Measurements from ENCODE around the gene EXOSC9. TPM values are rescaled to one million over a fixed set of nuclear protein-coding genes. Genes with fewer than 3 reads are reported as not detected.

EXOSC9 gene
- total RNA-seq, 4 donors from 2014 or later, result 10.1 to 21.6 (median 13.9) TPM

DNA sequence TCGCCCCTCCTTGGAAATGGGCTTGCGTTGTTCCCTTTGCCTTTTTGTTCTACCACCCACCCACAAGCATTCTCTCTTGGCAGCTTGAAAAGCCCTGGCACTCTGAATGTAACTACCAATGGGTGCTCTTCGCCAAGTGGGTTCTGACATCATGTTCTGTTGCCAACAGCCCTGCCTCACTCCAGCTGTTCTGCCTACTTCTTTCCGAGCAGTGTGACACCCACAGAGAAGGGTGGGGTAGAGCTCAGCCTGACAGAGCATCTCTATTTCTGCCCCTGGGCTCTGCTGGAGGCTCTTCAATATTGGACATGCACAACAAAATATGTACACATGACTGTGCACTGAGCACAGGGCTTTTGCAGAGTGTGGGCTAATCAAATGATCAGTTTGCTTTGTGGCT is 15.6 kb upstream of the EXOSC9 start:
- Histone ChIP-seq H3K27me3 (peaks cover 0 to 23% (median 0%) of the 10 kb centered on the region in 4 donors), H3K4me1 (no peaks in the 10 kb centered on the region), H3K36me3 (no peaks in the 10 kb centered on the region), H3K9me3 (peaks cover 0 to 6% (median 0%) of the 10 kb centered on the region in 4 donors), H3K4me3 (no peak overlapping the region), H3K27ac (replicated peaks in 1 of 4) (peak overlapping the region in 1 of 4 donors; percentile 62)
- intact Hi-C loops (cut with DNase I), result no loop called here
- TF ChIP-seq, protein P1, sequence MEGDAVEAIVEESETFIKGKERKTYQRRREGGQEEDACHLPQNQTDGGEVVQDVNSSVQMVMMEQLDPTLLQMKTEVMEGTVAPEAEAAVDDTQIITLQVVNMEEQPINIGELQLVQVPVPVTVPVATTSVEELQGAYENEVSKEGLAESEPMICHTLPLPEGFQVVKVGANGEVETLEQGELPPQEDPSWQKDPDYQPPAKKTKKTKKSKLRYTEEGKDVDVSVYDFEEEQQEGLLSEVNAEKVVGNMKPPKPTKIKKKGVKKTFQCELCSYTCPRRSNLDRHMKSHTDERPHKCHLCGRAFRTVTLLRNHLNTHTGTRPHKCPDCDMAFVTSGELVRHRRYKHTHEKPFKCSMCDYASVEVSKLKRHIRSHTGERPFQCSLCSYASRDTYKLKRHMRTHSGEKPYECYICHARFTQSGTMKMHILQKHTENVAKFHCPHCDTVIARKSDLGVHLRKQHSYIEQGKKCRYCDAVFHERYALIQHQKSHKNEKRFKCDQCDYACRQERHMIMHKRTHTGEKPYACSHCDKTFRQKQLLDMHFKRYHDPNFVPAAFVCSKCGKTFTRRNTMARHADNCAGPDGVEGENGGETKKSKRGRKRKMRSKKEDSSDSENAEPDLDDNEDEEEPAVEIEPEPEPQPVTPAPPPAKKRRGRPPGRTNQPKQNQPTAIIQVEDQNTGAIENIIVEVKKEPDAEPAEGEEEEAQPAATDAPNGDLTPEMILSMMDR (IDR thresholded peaks at IDR 0.05), result no peak
- no peak for TF ChIP-seq EP300 (IDR thresholded peaks at IDR 0.05)
- TF ChIP-seq POLR2AphosphoS5 (IDR thresholded peaks at IDR 0.05), result no peak
- no peak for TF ChIP-seq POLR2A (IDR thresholded peaks at IDR 0.05; ENCODE audit: low read depth)
- DNase-seq (ENCODE audit: extremely low spot score), result no peak
- 71% methylated on average over 4 of the region's 4 CpGs for WGBS

DNA sequence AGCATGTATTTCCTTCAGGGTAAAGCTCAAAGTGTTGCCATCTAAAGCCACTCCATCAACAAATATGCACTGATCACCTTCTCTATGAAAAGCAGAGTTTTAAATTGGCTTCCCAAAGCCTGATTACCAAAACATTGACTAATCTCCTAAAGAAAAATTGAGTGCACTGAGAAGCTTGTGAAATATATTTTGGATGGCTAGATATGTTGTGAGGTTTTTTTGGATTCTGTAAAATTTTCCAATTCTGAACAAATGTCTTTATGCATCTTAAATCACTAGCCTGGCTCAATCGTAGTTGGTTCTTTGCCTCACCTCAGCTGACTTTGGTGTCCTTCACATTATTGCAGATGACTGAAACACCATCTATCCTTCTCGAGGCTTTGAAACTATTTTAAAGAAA is 14.9 kb upstream of the EXOSC9 start:
- no peak for DNase-seq (ENCODE audit: extremely low spot score)
- Histone ChIP-seq H3K4me3 (no peak overlapping the region), H3K27me3 (peaks cover 0 to 16% (median 0%) of the 10 kb centered on the region in 4 donors), H3K36me3 (no peaks in the 10 kb centered on the region), H3K9me3 (peaks cover 0 to 6% (median 0%) of the 10 kb centered on the region in 4 donors), H3K27ac (replicated peaks in 1 of 4) (peak overlapping the region in 1 of 4 donors; percentile 62), H3K4me1 (no peaks in the 10 kb centered on the region)
- intact Hi-C loops (cut with DNase I), result no loop called here
- TF ChIP-seq EP300 (IDR thresholded peaks at IDR 0.05) (no peak), POLR2AphosphoS5 (IDR thresholded peaks at IDR 0.05) (no peak), POLR2A (IDR thresholded peaks at IDR 0.05; ENCODE audit: low read depth) (no peak)
- TF ChIP-seq, protein P1 (IDR thresholded peaks at IDR 0.05), result no peak
- WGBS, result 47% methylated on average over 2 of the region's 2 CpGs

DNA sequence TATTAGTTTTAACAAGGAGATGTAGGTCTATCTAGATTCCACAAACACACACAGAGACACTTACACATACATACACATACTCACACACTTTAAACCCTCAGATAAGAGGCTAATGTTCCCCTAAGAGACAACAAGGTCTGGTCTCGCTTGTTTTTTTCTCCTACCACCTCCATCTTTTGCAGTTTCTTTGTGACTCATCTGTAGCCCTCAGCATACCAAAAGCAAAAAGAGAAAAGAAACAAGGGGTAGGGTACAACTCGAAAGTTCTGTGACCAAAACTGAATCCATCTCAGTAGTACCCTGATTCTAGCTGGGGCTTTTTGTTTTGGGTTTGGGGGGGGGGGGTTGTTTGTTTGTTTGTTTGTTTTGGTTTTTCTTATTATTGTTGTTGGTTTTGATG is 12.2 kb upstream of the EXOSC9 start:
- Histone ChIP-seq H3K4me3 (no peak overlapping the region), H3K36me3 (no peaks in the 10 kb centered on the region), H3K4me1 (no peaks in the 10 kb centered on the region), H3K27ac (replicated peaks in 1 of 4) (no peak overlapping the region), H3K27me3 (peaks cover 0 to 21% (median 0%) of the 10 kb centered on the region in 4 donors), H3K9me3 (peaks cover 0 to 6% (median 0%) of the 10 kb centered on the region in 4 donors)
- TF ChIP-seq POLR2AphosphoS5 (IDR thresholded peaks at IDR 0.05) (no peak), EP300 (IDR thresholded peaks at IDR 0.05) (no peak), POLR2A (IDR thresholded peaks at IDR 0.05; ENCODE audit: low read depth) (no peak)
- TF ChIP-seq, protein P1 (IDR thresholded peaks at IDR 0.05), result no peak
- no peak for DNase-seq (ENCODE audit: extremely low spot score)
- WGBS, result 88% methylated on average over 2 of the region's 2 CpGs
- intact Hi-C loops (cut with DNase I), result no loop called here

DNA sequence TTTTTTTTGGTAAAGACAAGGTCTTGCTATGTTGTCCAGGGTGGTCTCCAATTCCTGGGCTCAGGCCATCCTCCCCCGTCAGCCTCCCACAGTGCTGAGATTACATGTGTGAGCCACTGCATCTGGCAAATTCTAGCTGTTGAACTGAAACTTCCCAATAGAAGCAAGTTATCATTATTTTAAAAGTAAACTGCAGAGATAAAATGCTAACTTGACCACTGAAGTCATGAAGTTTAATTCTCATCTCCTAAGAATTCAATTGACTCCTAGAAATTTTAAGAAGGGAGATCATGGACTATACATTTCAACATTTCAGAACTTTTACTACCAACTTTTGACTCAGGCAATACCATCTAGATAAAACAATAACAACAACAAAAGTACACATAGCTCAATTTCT is 11.7 kb upstream of the EXOSC9 start:
- intact Hi-C loops (cut with DNase I), result no loop called here
- Histone ChIP-seq H3K27ac (replicated peaks in 1 of 4) (no peak overlapping the region), H3K4me3 (no peak overlapping the region), H3K27me3 (peaks cover 0 to 21% (median 0%) of the 10 kb centered on the region in 4 donors), H3K36me3 (no peaks in the 10 kb centered on the region), H3K4me1 (no peaks in the 10 kb centered on the region), H3K9me3 (peaks cover 0 to 2% (median 0%) of the 10 kb centered on the region in 4 donors)
- no peak for DNase-seq (ENCODE audit: extremely low spot score)
- TF ChIP-seq EP300 (IDR thresholded peaks at IDR 0.05), result no peak
- TF ChIP-seq, protein P1 (IDR thresholded peaks at IDR 0.05), result no peak
- 64% methylated on average over 1 of the region's 1 CpG for WGBS

All from esophagus muscularis mucosa (tissue), 4 donors.